Stomach (tissue), 9 donors: ENCODE results near the gene EME2. TPM values are rescaled to one million over a fixed set of nuclear protein-coding genes. Genes with fewer than 3 reads are reported as not detected.

Source experiments
- DNase-seq, 2 donors: peaks; one replicate each; pipeline versions ENCODE4 v3.0.0 to v3.0.0-alpha.2; 2013 to 2019
- H3K27ac ChIP-seq, 5 donors: fragments of 200-600 bp in 4 of 5; sonication (generic) in 4 of 5; one replicate each; pipeline ENCODE4 v1.5.1; 2013 to 2019; ENCODE audit warnings: mild to moderate bottlenecking in 1 of 5, moderate library complexity in 1 of 5
- H3K27me3 ChIP-seq, 3 donors: fragments of 200-600 bp; sonication (generic); one replicate each; pipeline ENCODE4 v1.5.1; 2017 to 2019; ENCODE audit warnings: mixed run types in 1 of 3
- H3K36me3 ChIP-seq, 4 donors: fragments of 200-600 bp; sonication (generic); 1 replicate in 3 of 4; 2 replicates in 1 of 4; pipeline ENCODE4 v1.5.1; 2016 to 2019
- H3K4me1 ChIP-seq, 4 donors: fragments of 200-600 bp; sonication (generic); one replicate each; pipeline ENCODE4 v1.5.1; 2016 to 2019
- H3K4me3 ChIP-seq, 4 donors: fragments of 200-600 bp; sonication (generic) in 3 of 4; one replicate each; pipeline ENCODE4 v1.5.1; 2016 to 2019; ENCODE audit warnings: mild to moderate bottlenecking in 1 of 4
- H3K9me3 ChIP-seq, 4 donors: fragments of 200-600 bp; sonication (generic); one replicate each; pipeline ENCODE4 v1.5.1; 2016 to 2019
- EP300 ChIP-seq: sonication (generic); formaldehyde crosslinking; IDR thresholded peaks from one replicate; pipeline ENCODE4 v1.6.1; 2017; ENCODE audit warnings: antibody characterized with exemption
- POLR2A ChIP-seq, 4 donors: fragments of 450-650 bp; IDR thresholded peaks; one replicate each; pipeline ENCODE4 v1.6.1; 2016; ENCODE audit warnings: antibody characterized with exemption in 4 of 4, control low read depth in 2 of 4, mild to moderate bottlenecking in 1 of 4, moderate library complexity in 1 of 4
- POLR2AphosphoS5 ChIP-seq, 3 donors: sonication (generic); formaldehyde crosslinking; IDR thresholded peaks; one replicate each; pipeline ENCODE4 v1.6.1; 2016; ENCODE audit warnings: antibody characterized with exemption in 3 of 3
- WGBS, 5 donors: extraction: QIAGEN DNeasy Blood & Tissue Kit in 3 of 5; methylation state at CpG; one replicate each; pipeline versions ENCODE4 v1.1.5 to v1.1.7; 2013 to 2018; 5-methylcytosine and 5-hydroxymethylcytosine counted together
- intact Hi-C: fragments of 100-400 bp; cut with DNase I; formaldehyde crosslinking; loops from one replicate; pipeline ENCODE4 v1.15.1; 2023; ENCODE audit warnings: low total_unique reads
- polyA plus RNA-seq, 3 donors: library from polyadenylated mRNA; stranded (reverse); fragments of 200-250 nt; gene quantifications; one replicate each; pipeline ENCODE4 v1.2.3, GENCODE V29; 2013
- total RNA-seq, 5 donors: library from RNA; depleted of rRNA; stranded (reverse); fragments of >200 nt; gene quantifications; one replicate each; pipeline versions ENCODE4 v1.1.0 to v1.2.3, GENCODE V29; 2014 to 2016
- TF ChIP-seq, protein P1 (sequence below), 7 experiments: fragments of 450-650 bp in 4 of 7; fragments of 200-600 bp in 3 of 7; sonication (generic) in 3 of 7; IDR thresholded peaks; one replicate each; pipeline ENCODE4 v1.5.1; 2016 to 2019; ENCODE audit warnings: antibody characterized with exemption in 7 of 7, control low read depth in 2 of 7, mild to moderate bottlenecking in 1 of 7
- donor health status: healthy with polysubstance abuse.
- donor health status: Bipolar disorder and iron deficiency.
- donor health status: healthy.

Gene EME2
- total and polyA plus RNA-seq, 8 donors = 2.6 to 94.1 (median 13.3) TPM

DNA sequence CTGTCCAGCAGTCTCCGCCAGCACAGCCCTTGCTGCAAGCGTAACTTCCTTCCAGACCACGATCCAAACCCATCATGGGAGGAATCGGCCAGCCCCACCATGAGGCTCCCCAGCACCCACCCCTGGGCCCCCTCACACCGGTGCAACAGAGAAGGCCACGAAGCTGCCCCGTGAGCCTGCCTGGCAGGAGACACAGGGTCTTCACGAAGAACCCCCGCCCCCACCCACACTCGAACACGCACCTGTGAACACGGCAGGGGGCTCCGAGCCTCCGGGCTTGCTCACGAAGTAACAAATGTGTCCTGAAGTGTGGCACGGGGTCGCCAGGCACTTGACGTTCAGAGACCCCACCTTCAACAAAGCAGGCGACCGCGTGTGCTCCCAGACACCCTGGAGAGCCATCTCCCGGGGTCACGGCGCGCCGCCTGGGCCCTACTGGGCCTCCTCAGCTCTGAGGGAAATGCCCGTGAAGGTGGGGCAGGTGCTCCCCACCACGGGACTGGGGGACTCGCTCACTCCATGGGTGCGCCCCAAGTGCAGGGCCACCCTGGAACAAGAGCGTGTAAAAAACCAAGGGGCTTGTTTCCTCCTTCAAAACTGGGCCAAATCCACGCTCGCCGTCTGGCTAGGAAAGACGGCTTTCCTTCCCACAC lies 46.4 kb downstream of the EME2 start:
- H3K36me3 ChIP-seq = peaks cover 29 to 91% (median 87%) of the 10 kb centered on the region in 4 donors
- intact Hi-C loops = no loop called here

DNA sequence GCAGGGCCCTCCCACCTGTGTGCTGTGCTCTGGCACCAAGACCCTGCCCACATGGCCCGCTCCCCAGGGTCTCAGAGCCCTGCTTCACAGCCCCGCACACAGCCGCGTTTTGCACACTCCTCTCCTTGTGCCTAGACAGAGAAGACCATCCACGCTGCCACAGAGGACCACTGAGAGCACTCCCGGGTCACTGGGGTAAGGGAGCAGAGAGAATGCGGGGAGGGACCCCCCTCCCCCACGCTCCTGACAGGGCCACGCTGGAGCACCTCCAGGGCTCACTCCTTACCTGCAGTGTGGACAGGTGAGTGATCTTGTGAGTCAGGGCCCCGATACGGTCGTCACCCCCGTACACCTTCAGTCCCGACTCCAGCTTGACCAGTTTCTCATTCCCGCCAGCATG lies 47.0 kb downstream of the EME2 start:
- intact Hi-C loops = no loop called here
- peaks cover 29 to 85% (median 83%) of the 10 kb centered on the region in 4 donors for H3K36me3 ChIP-seq
- H3K4me3 ChIP-seq = no peak overlapping the region
- no peak overlapping the region for H3K27ac ChIP-seq
- TF ChIP-seq POLR2A (IDR thresholded peaks at IDR 0.05) (no peak), EP300 (no peak), POLR2AphosphoS5 (IDR thresholded peaks at IDR 0.05) (no peak)
- TF ChIP-seq, protein P1, sequence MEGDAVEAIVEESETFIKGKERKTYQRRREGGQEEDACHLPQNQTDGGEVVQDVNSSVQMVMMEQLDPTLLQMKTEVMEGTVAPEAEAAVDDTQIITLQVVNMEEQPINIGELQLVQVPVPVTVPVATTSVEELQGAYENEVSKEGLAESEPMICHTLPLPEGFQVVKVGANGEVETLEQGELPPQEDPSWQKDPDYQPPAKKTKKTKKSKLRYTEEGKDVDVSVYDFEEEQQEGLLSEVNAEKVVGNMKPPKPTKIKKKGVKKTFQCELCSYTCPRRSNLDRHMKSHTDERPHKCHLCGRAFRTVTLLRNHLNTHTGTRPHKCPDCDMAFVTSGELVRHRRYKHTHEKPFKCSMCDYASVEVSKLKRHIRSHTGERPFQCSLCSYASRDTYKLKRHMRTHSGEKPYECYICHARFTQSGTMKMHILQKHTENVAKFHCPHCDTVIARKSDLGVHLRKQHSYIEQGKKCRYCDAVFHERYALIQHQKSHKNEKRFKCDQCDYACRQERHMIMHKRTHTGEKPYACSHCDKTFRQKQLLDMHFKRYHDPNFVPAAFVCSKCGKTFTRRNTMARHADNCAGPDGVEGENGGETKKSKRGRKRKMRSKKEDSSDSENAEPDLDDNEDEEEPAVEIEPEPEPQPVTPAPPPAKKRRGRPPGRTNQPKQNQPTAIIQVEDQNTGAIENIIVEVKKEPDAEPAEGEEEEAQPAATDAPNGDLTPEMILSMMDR (IDR thresholded peaks at IDR 0.05) = no peak
- H3K4me1 ChIP-seq = peaks cover 0 to 14% (median 11%) of the 10 kb centered on the region in 4 donors
- no peak for DNase-seq
- no peaks in the 10 kb centered on the region for H3K9me3 ChIP-seq
- H3K27me3 ChIP-seq = no peaks in the 10 kb centered on the region
- 88 to 97% (median 94%) methylated on average over 9 to 15 of the region's 15 CpGs for WGBS, 5 donors

More for the DNA sequence above, 46.4 kb downstream of the EME2 start:
- 92 to 96% (median 95%) methylated on average over 35 of the region's 35 CpGs for WGBS, 5 donors
- Histone ChIP-seq H3K4me3 (no peak overlapping the region), H3K27ac (no peak overlapping the region), H3K4me1 (peaks cover 0 to 8% (median 5%) of the 10 kb centered on the region in 4 donors), H3K27me3 (no peaks in the 10 kb centered on the region), H3K9me3 (no peaks in the 10 kb centered on the region)
- no peak for DNase-seq
- TF ChIP-seq EP300 (no peak), POLR2AphosphoS5 (IDR thresholded peaks at IDR 0.05) (no peak), POLR2A (IDR thresholded peaks at IDR 0.05) (no peak)
- TF ChIP-seq, protein P1 (IDR thresholded peaks at IDR 0.05) = no peak

DNA sequence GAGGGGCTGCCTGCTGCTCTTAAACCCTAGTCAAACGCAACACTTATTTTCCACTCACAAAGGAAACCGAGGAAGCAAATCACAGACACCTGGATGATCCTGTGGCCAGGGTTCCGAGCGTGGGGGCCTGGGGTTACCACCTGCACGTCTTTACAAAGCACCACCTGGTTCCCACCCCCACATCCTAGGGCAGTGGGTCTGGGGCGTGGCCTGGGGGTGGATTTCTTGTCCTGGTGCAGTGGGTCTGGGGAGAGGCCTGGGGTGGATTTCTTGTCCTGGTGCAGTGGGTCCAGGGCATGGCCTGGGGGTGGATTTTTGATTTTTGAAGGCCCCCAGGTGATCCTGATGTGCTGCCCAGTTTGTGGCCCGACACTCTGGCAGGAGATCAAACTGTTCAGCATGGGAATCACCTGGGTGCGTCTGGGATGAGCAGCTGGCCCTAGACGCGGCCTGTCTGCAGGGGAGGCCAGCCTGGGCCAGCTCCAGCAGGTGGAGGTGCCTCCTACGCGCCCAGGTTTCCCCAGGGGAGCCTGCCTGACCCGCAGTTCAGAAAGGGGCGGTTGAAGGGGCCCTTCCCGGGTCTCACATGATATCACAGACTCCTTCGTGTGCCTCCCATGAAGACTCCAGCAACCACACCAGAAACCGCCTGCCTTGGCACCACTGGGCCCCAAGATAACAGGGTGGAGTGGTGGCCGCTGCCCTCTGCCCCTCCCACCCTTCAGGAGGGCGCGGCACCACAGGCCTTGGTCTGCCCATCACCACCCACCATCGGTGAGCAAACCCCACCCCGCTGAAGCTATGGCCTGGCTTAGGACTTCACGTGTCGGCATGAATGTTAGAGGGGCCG lies 47.7 kb downstream of the EME2 start:
- no peak for DNase-seq
- H3K27me3 ChIP-seq = no peaks in the 10 kb centered on the region

DNA sequence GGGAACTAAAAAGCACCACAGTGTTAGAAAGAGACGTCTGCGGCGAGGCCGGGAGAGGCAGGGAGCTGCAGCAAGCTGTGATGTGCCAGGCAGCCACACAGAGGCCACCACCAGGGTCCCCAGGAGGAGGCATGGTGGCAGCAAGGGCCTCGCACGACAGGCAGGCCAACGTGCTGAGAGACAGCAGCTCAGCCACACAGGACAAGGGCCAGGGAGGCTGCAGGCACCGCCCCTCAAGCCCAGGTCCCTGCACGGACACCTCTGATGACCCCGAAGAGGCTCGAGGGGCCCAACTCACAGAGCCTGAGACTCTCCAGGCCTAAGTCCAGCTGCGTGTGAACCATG lies 48.3 kb downstream of the EME2 start:
- intact Hi-C loops = no loop called here

More for the DNA sequence above, 47.7 kb downstream of the EME2 start:
- Histone ChIP-seq H3K4me3 (no peak overlapping the region), H3K27ac (no peak overlapping the region), H3K9me3 (no peaks in the 10 kb centered on the region), H3K36me3 (peaks cover 29 to 78% (median 77%) of the 10 kb centered on the region in 4 donors), H3K4me1 (peaks cover 4 to 21% (median 18%) of the 10 kb centered on the region in 4 donors)
- intact Hi-C loops = no loop called here
- WGBS, 5 donors = 85 to 87% (median 85%) methylated on average over 14 to 25 of the region's 25 CpGs
- TF ChIP-seq POLR2A (IDR thresholded peaks at IDR 0.05) = no peak
- TF ChIP-seq POLR2AphosphoS5 (IDR thresholded peaks at IDR 0.05) = no peak
- TF ChIP-seq EP300 = no peak
- TF ChIP-seq, protein P1 (IDR thresholded peaks at IDR 0.05) = no peak

More for the DNA sequence above, 48.3 kb downstream of the EME2 start:
- peaks cover 10 to 27% (median 24%) of the 10 kb centered on the region in 4 donors for H3K4me1 ChIP-seq
- peaks cover 29 to 72% (median 71%) of the 10 kb centered on the region in 4 donors for H3K36me3 ChIP-seq
- H3K9me3 ChIP-seq = no peaks in the 10 kb centered on the region
- no peak for DNase-seq
- H3K27me3 ChIP-seq = no peaks in the 10 kb centered on the region
- no peak overlapping the region for H3K27ac ChIP-seq
- WGBS, 5 donors = 87 to 94% (median 91%) methylated on average over 7 to 12 of the region's 12 CpGs
- H3K4me3 ChIP-seq = no peak overlapping the region
- TF ChIP-seq POLR2AphosphoS5 (IDR thresholded peaks at IDR 0.05) (no peak), POLR2A (IDR thresholded peaks at IDR 0.05) (no peak), EP300 (no peak)
- TF ChIP-seq, protein P1 (IDR thresholded peaks at IDR 0.05) = no peak
